CD14-positive monocyte (primary cell): Measurements from ENCODE around the gene LARGE2. TPM values are rescaled to one million over a fixed set of nuclear protein-coding genes. Genes with fewer than 3 reads are reported as not detected.

Experiments
- DNase-seq, 3 donors: peaks; one replicate each; pipeline ENCODE4 v3.0.0-alpha.2; 2011 to 2022
- H2AFZ ChIP-seq: 2 replicates; pipeline ENCODE4 v1.6.0; 2012; ENCODE audit warnings: mild to moderate bottlenecking, low read depth, low read length, inconsistent platforms; ENCODE audit not compliant: insufficient read depth, poor library complexity, severe bottlenecking
- H3K27ac ChIP-seq, 2 donors: 1 replicate in 1 of 2; 2 replicates in 1 of 2; pipeline ENCODE4 v1.5.1; 2012 to 2013; ENCODE audit warnings: low read length in 2 of 2, control low read depth in 1 of 2, inconsistent platforms in 1 of 2, low read depth in 1 of 2, mild to moderate bottlenecking in 1 of 2
- H3K27me3 ChIP-seq, 2 donors: one replicate each; pipeline versions ENCODE4 v1.6.0 to v1.6.1; 2011 to 2013; ENCODE audit warnings: low read length in 2 of 2; ENCODE audit not compliant: control insufficient read depth in 2 of 2, insufficient read depth in 2 of 2
- H3K36me3 ChIP-seq, 2 donors: replicated peaks in 1 of 2; 1 replicate in 1 of 2; 2 replicates in 1 of 2; pipeline versions ENCODE4 v1.5.1 to v1.6.1; 2012 to 2013; ENCODE audit warnings: low read length in 2 of 2, control low read depth in 1 of 2, inconsistent platforms in 1 of 2, mild to moderate bottlenecking in 1 of 2; ENCODE audit not compliant: insufficient read depth in 2 of 2, control insufficient read depth in 1 of 2
- H3K4me1 ChIP-seq, 2 donors: 1 replicate in 1 of 2; 2 replicates in 1 of 2; pipeline versions ENCODE4 v1.5.1 to v1.6.1; 2012 to 2013; ENCODE audit warnings: low read length in 2 of 2, control low read depth in 1 of 2, inconsistent platforms in 1 of 2, mild to moderate bottlenecking in 1 of 2, moderate library complexity in 1 of 2; ENCODE audit not compliant: insufficient read depth in 2 of 2, control insufficient read depth in 1 of 2
- H3K4me2 ChIP-seq: replicated peaks from 2 replicates; pipeline ENCODE3; 2012; ENCODE audit warnings: low read length, moderate library complexity, mild to moderate bottlenecking; ENCODE audit not compliant: poor library complexity, severe bottlenecking; ENCODE audit errors: extremely low read depth
- H3K4me3 ChIP-seq, 3 experiments: fragments of 200-600 bp in 1 of 3; sonication (generic) in 1 of 3; replicated peaks in 1 of 3; 1 replicate in 2 of 3; 2 replicates in 1 of 3; pipeline ENCODE4 v1.5.1; 2011 to 2013; ENCODE audit warnings: low read length in 3 of 3, mild to moderate bottlenecking in 3 of 3, control low read depth in 2 of 3, low read depth in 2 of 3, inconsistent platforms in 1 of 3, moderate library complexity in 1 of 3
- H3K79me2 ChIP-seq: 2 replicates; pipeline ENCODE4 v1.6.0; 2012; ENCODE audit warnings: mild to moderate bottlenecking, control low read depth, inconsistent platforms, low read length, moderate library complexity; ENCODE audit not compliant: insufficient read depth
- H3K9ac ChIP-seq: 2 replicates; pipeline ENCODE4 v1.6.0; 2017; ENCODE audit warnings: low read length, mild to moderate bottlenecking; ENCODE audit not compliant: insufficient read depth, poor library complexity, severe bottlenecking
- H3K9me3 ChIP-seq, 2 donors: replicated peaks in 1 of 2; 1 replicate in 1 of 2; 2 replicates in 1 of 2; pipeline versions ENCODE4 v1.5.1 to v1.6.1; 2012 to 2013; ENCODE audit warnings: low read length in 2 of 2, control low read depth in 1 of 2; ENCODE audit not compliant: control insufficient read depth in 1 of 2, insufficient read depth in 1 of 2
- H4K20me1 ChIP-seq: 2 replicates; pipeline ENCODE4 v1.6.0; 2012; ENCODE audit warnings: mild to moderate bottlenecking, low read length, control low read depth, moderate library complexity; ENCODE audit not compliant: insufficient read depth
- H3K27ac Mint-ChIP-seq, 7 donors: one replicate each; pipeline ENCODE4 v1.8.0; 2020; ENCODE audit warnings: mild to moderate bottlenecking in 7 of 7, mixed read lengths in 7 of 7, moderate library complexity in 6 of 7, inconsistent platforms in 2 of 7
- H3K27me3 Mint-ChIP-seq, 3 donors: one replicate each; pipeline ENCODE4 v1.8.0; 2021 to 2022; ENCODE audit warnings: low read depth in 3 of 3, mild to moderate bottlenecking in 3 of 3, mixed read lengths in 3 of 3, moderate library complexity in 3 of 3, inconsistent platforms in 1 of 3
- H3K36me3 Mint-ChIP-seq, 2 donors: one replicate each; pipeline ENCODE4 v1.8.0; 2020; ENCODE audit warnings: mixed read lengths in 2 of 2, inconsistent platforms in 1 of 2, mild to moderate bottlenecking in 1 of 2
- H3K4me1 Mint-ChIP-seq: one replicate; pipeline ENCODE4 v1.8.0; 2020; ENCODE audit warnings: mild to moderate bottlenecking, mixed read lengths
- H3K4me3 Mint-ChIP-seq, 2 donors: one replicate each; pipeline ENCODE4 v1.8.0; 2020; ENCODE audit warnings: mild to moderate bottlenecking in 2 of 2, mixed read lengths in 2 of 2, moderate library complexity in 1 of 2
- H3K9me3 Mint-ChIP-seq, 7 donors: one replicate each; pipeline ENCODE4 v1.8.0; 2020 to 2022; ENCODE audit warnings: mixed read lengths in 7 of 7, mild to moderate bottlenecking in 6 of 7, moderate library complexity in 6 of 7, inconsistent platforms in 2 of 7
- CTCF ChIP-seq: fragments of 200-600 bp; IDR thresholded peaks from one replicate; pipeline ENCODE4 v1.8.0; 2022; ENCODE audit warnings: antibody characterized with exemption, mild to moderate bottlenecking
- WGBS: methylation state at CpG from one replicate; pipeline ENCODE4 v1.1.5; 2013; ENCODE audit warnings: missing lambda C conversion rate; ENCODE audit not compliant: insufficient coverage; 5-methylcytosine and 5-hydroxymethylcytosine counted together
- intact Hi-C, 2 donors: fragments of 100-400 bp; cut with micrococcal nuclease; formaldehyde crosslinking; loops; one replicate each; pipeline versions ENCODE4 v1.15.0 to v1.15.1; 2023
- polyA plus RNA-seq, 3 donors: library from polyadenylated mRNA; depleted of rRNA in 1 of 3; unstranded in 2 of 3; stranded (reverse) in 1 of 3; fragments of 300-500 nt in 2 of 3; fragments of >200 nt in 1 of 3; fragmentation: Illumina TruSeq in 2 of 3; gene quantifications; 1 replicate in 2 of 3; 2 replicates in 1 of 3; pipeline ENCODE4 v1.2.3, GENCODE V29; 2012 to 2021

Gene LARGE2
- polyA plus RNA-seq, 3 donors, result 0.12 TPM; not detected in 2

- no peaks in the 10 kb centered on the region for H3K4me1 Mint-ChIP-seq
- peaks cover 78 to 89% of the 10 kb centered on the region in 2 donors for H3K36me3 ChIP-seq
- no peak overlapping the region for H3K9ac ChIP-seq
- no peak overlapping the region for H3K27ac Mint-ChIP-seq
- no peak for TF ChIP-seq CTCF
- H3K27ac ChIP-seq, result no peak overlapping the region
- H3K4me3 Mint-ChIP-seq, result no peak overlapping the region
- no peak overlapping the region for H2AFZ ChIP-seq
- H4K20me1 ChIP-seq, result peaks cover 77% of the 10 kb centered on the region
- no peak for DNase-seq
- H3K9me3 Mint-ChIP-seq, result no peaks in the 10 kb centered on the region
- no peaks in the 10 kb centered on the region for H3K79me2 ChIP-seq
- no peak overlapping the region for H3K4me3 ChIP-seq
- H3K9me3 ChIP-seq, result no peaks in the 10 kb centered on the region
- H3K36me3 Mint-ChIP-seq, result peaks cover 49 to 65% of the 10 kb centered on the region in 2 donors
- peaks cover 0 to 2% (median 0%) of the 10 kb centered on the region in 3 donors for H3K27me3 Mint-ChIP-seq
- WGBS, result 100% methylated on average over 1 of the region's 4 CpGs
- intact Hi-C loops, result no loop called here
- H3K4me2 ChIP-seq, result no peak overlapping the region
- H3K27me3 ChIP-seq, result no peaks in the 10 kb centered on the region
- H3K4me1 ChIP-seq, result no peaks in the 10 kb centered on the region
Observed at GRCh38 chr11:45973601-45974000, 51.1 kb downstream of the LARGE2 start.

DNA sequence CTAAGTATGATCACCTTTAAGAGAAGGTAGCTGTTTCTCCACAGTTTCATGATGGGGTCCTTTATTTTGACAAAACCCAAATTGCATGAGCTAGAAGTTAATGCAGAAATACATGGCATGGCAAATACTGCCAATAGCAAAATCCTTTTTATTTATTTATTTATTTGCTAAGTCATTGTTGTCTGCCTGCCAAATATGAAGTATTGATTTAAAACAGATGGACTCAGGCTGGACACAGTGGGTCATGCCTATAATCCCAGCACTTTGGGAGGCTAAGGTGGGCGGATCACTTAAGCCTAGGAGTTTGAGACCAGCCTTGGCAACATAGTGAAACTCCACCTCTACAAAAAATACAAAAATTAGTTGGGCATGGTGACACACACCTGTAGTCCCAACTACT is 52.4 kb downstream of the LARGE2 start:
- WGBS, result no CpG with 5 or more reads among the region's 1 CpG
- H3K79me2 ChIP-seq, result no peaks in the 10 kb centered on the region
- TF ChIP-seq CTCF, result no peak
- no peaks in the 10 kb centered on the region for H3K9me3 Mint-ChIP-seq
- no peaks in the 10 kb centered on the region for H3K4me1 ChIP-seq
- no peak overlapping the region for H3K9ac ChIP-seq
- no peak overlapping the region for H3K4me3 ChIP-seq
- intact Hi-C loops, result no loop called here
- peaks cover 77 to 89% of the 10 kb centered on the region in 2 donors for H3K36me3 ChIP-seq
- no peak overlapping the region for H2AFZ ChIP-seq
- H4K20me1 ChIP-seq, result peaks cover 72% of the 10 kb centered on the region
- H3K4me3 Mint-ChIP-seq, result no peak overlapping the region
- no peaks in the 10 kb centered on the region for H3K27me3 ChIP-seq
- H3K27ac ChIP-seq, result no peak overlapping the region
- no peak for DNase-seq
- H3K27ac Mint-ChIP-seq, result no peak overlapping the region
- peaks cover 61 to 66% of the 10 kb centered on the region in 2 donors for H3K36me3 Mint-ChIP-seq
- H3K27me3 Mint-ChIP-seq, result peaks cover 0 to 2% (median 0%) of the 10 kb centered on the region in 3 donors
- H3K4me1 Mint-ChIP-seq, result no peaks in the 10 kb centered on the region
- H3K4me2 ChIP-seq, result no peak overlapping the region
- no peaks in the 10 kb centered on the region for H3K9me3 ChIP-seq

Other genes starting within 250 kb of the LARGE2 start
- 10 to 100 TPM in 2 of 3 donors, 1 to 10 TPM in 1; 5.0 to 14.0 (median 12.8) TPM for gene SLC35C1, start 117.5 kb upstream of the LARGE2 start, polyA plus RNA-seq
- gene CRY2, start 75.2 kb upstream of the LARGE2 start, polyA plus RNA-seq, result 10 to 100 TPM in 1 of 3 donors, 1 to 10 TPM in 2; 5.1 to 12.5 (median 7.2) TPM
- under 1 TPM in 1 of 3 donors, not detected in 2; 0.93 TPM for gene MAPK8IP1, start 37.0 kb upstream of the LARGE2 start, polyA plus RNA-seq
- gene FREY1, start 15.4 kb upstream of the LARGE2 start, polyA plus RNA-seq, result under 1 TPM in 1 of 3 donors, not detected in 2; 0.37 TPM
- gene PEX16, start 4.8 kb upstream of the LARGE2 start, polyA plus RNA-seq, result 10 to 100 TPM; 33.8 to 46.1 (median 35.1) TPM
- gene PHF21A, start 198.8 kb downstream of the LARGE2 start, polyA plus RNA-seq, result 10 to 100 TPM in 2 of 3 donors, 1 to 10 TPM in 1; 6.2 to 95.2 (median 14.0) TPM